ENCODE results near the gene COQ6.
"Not testable (repeated sequence)": the region's sequence is repeated elsewhere in the genome, so short reads cannot be mapped to it uniquely, and the experiment has no call there.

COQ6 gene

GRCh38 chr14:73944432-73945158, 5.5 kb upstream of the COQ6 start:
- Histone ChIP-seq H3K9ac (ENCODE audit: low read length) (no peak overlapping the region), H3K4me3 (ENCODE audit: low read length) (no peak overlapping the region), H3K27me3 (ENCODE audit: control insufficient read depth, insufficient read depth, low read length) (no peaks in the 10 kb centered on the region), H3K4me1 (ENCODE audit: control insufficient read depth, insufficient read depth, low read length) (no peaks in the 10 kb centered on the region), H3K36me3 (ENCODE audit: control insufficient read depth, insufficient read depth, low read length) (peaks cover 4% of the 10 kb centered on the region), H3K27ac (ENCODE audit: low read depth, low read length) (no peak overlapping the region)

GRCh38 chr14:73945159-73945670, 4.9 kb upstream of the COQ6 start:
- Histone ChIP-seq H3K36me3 (ENCODE audit: control insufficient read depth, insufficient read depth, low read length) (peaks cover 4% of the 10 kb centered on the region), H3K4me3 (ENCODE audit: low read length) (no peak overlapping the region), H3K27me3 (ENCODE audit: control insufficient read depth, insufficient read depth, low read length) (no peaks in the 10 kb centered on the region), H3K27ac (ENCODE audit: low read depth, low read length) (no peak overlapping the region), H3K9ac (ENCODE audit: low read length) (no peak overlapping the region), H3K4me1 (ENCODE audit: control insufficient read depth, insufficient read depth, low read length) (no peaks in the 10 kb centered on the region)

- H3K36me3 ChIP-seq (ENCODE audit: control insufficient read depth, insufficient read depth, low read length) = peaks cover 21% of the 10 kb centered on the region
Measured at GRCh38 chr14:73953731-73954130, 3.6 kb downstream of the COQ6 start.

GRCh38 chr14:73955674-73956073, 5.6 kb downstream of the COQ6 start:
- no peak overlapping the region for H3K9ac ChIP-seq (ENCODE audit: low read length)

More at GRCh38 chr14:73953731-73954130, 3.6 kb downstream of the COQ6 start:
- H3K27ac ChIP-seq (ENCODE audit: low read depth, low read length) = no peak overlapping the region
- no peaks in the 10 kb centered on the region for H3K27me3 ChIP-seq (ENCODE audit: control insufficient read depth, insufficient read depth, low read length)
- H3K9ac ChIP-seq (ENCODE audit: low read length) = no peak overlapping the region
- no peak overlapping the region for H3K4me3 ChIP-seq (ENCODE audit: low read length)
- peaks cover 4% of the 10 kb centered on the region for H3K4me1 ChIP-seq (ENCODE audit: control insufficient read depth, insufficient read depth, low read length)

GRCh38 chr14:73958591-73958990, 8.5 kb downstream of the COQ6 start:
- Histone ChIP-seq H3K36me3 (ENCODE audit: control insufficient read depth, insufficient read depth, low read length) (peaks cover 39% of the 10 kb centered on the region), H3K4me3 (ENCODE audit: low read length) (no peak overlapping the region), H3K27me3 (ENCODE audit: control insufficient read depth, insufficient read depth, low read length) (no peaks in the 10 kb centered on the region), H3K9ac (ENCODE audit: low read length) (no peak overlapping the region), H3K27ac (ENCODE audit: low read depth, low read length) (no peak overlapping the region), H3K4me1 (ENCODE audit: control insufficient read depth, insufficient read depth, low read length) (no peaks in the 10 kb centered on the region)

More at GRCh38 chr14:73955674-73956073, 5.6 kb downstream of the COQ6 start:
- no peaks in the 10 kb centered on the region for H3K27me3 ChIP-seq (ENCODE audit: control insufficient read depth, insufficient read depth, low read length)
- peaks cover 31% of the 10 kb centered on the region for H3K36me3 ChIP-seq (ENCODE audit: control insufficient read depth, insufficient read depth, low read length)
- no peak overlapping the region for H3K27ac ChIP-seq (ENCODE audit: low read depth, low read length)
- peaks cover 4% of the 10 kb centered on the region for H3K4me1 ChIP-seq (ENCODE audit: control insufficient read depth, insufficient read depth, low read length)
- H3K4me3 ChIP-seq (ENCODE audit: low read length) = no peak overlapping the region

GRCh38 chr14:73961192-73961591, 11.1 kb downstream of the COQ6 start:
- Histone ChIP-seq H3K4me1 (ENCODE audit: control insufficient read depth, insufficient read depth, low read length) (no peaks in the 10 kb centered on the region), H3K27me3 (ENCODE audit: control insufficient read depth, insufficient read depth, low read length) (no peaks in the 10 kb centered on the region), H3K27ac (ENCODE audit: low read depth, low read length) (no peak overlapping the region), H3K9ac (ENCODE audit: low read length) (no peak overlapping the region), H3K4me3 (ENCODE audit: low read length) (no peak overlapping the region), H3K36me3 (ENCODE audit: control insufficient read depth, insufficient read depth, low read length) (peaks cover 35% of the 10 kb centered on the region)

- no peaks in the 10 kb centered on the region for H3K27me3 ChIP-seq (ENCODE audit: control insufficient read depth, insufficient read depth, low read length)
- H3K4me3 ChIP-seq (ENCODE audit: low read length) = no peak overlapping the region
- peaks cover 33% of the 10 kb centered on the region for H3K36me3 ChIP-seq (ENCODE audit: control insufficient read depth, insufficient read depth, low read length)
- no peak overlapping the region for H3K9ac ChIP-seq (ENCODE audit: low read length)
- no peak overlapping the region for H3K27ac ChIP-seq (ENCODE audit: low read depth, low read length)
- no peaks in the 10 kb centered on the region for H3K4me1 ChIP-seq (ENCODE audit: control insufficient read depth, insufficient read depth, low read length)
Measured at GRCh38 chr14:73965216-73965615, 15.1 kb downstream of the COQ6 start.

- no peak overlapping the region for H3K4me3 ChIP-seq (ENCODE audit: low read length)
- no peak overlapping the region for H3K9ac ChIP-seq (ENCODE audit: low read length)
- H3K4me1 ChIP-seq (ENCODE audit: control insufficient read depth, insufficient read depth, low read length) = no peaks in the 10 kb centered on the region
- H3K27me3 ChIP-seq (ENCODE audit: control insufficient read depth, insufficient read depth, low read length) = no peaks in the 10 kb centered on the region
- H3K36me3 ChIP-seq (ENCODE audit: control insufficient read depth, insufficient read depth, low read length) = peaks cover 23% of the 10 kb centered on the region
- H3K27ac ChIP-seq (ENCODE audit: low read depth, low read length) = no peak overlapping the region
Measured at GRCh38 chr14:73968885-73969284, 18.8 kb downstream of the COQ6 start.

GRCh38 chr14:73973497-73973896, 23.4 kb downstream of the COQ6 start:
- Histone ChIP-seq H3K27me3 (ENCODE audit: control insufficient read depth, insufficient read depth, low read length) (no peaks in the 10 kb centered on the region), H3K36me3 (ENCODE audit: control insufficient read depth, insufficient read depth, low read length) (peaks cover 31% of the 10 kb centered on the region), H3K4me3 (ENCODE audit: low read length) (no peak overlapping the region), H3K27ac (ENCODE audit: low read depth, low read length) (no peak overlapping the region), H3K9ac (ENCODE audit: low read length) (no peak overlapping the region), H3K4me1 (ENCODE audit: control insufficient read depth, insufficient read depth, low read length) (no peaks in the 10 kb centered on the region)

- Histone ChIP-seq H3K27ac (ENCODE audit: low read depth, low read length) (no peak overlapping the region), H3K4me3 (ENCODE audit: low read length) (no peak overlapping the region), H3K9ac (ENCODE audit: low read length) (no peak overlapping the region), H3K36me3 (ENCODE audit: control insufficient read depth, insufficient read depth, low read length) (peaks cover 24% of the 10 kb centered on the region), H3K27me3 (ENCODE audit: control insufficient read depth, insufficient read depth, low read length) (no peaks in the 10 kb centered on the region), H3K4me1 (ENCODE audit: control insufficient read depth, insufficient read depth, low read length) (no peaks in the 10 kb centered on the region)
Measured at GRCh38 chr14:73976125-73976524, 26.0 kb downstream of the COQ6 start.

- H3K27me3 ChIP-seq (ENCODE audit: control insufficient read depth, insufficient read depth, low read length) = no peaks in the 10 kb centered on the region
- H3K27ac ChIP-seq (ENCODE audit: low read depth, low read length) = no peak overlapping the region
- H3K36me3 ChIP-seq (ENCODE audit: control insufficient read depth, insufficient read depth, low read length) = peaks cover 21% of the 10 kb centered on the region
- no peak overlapping the region for H3K4me3 ChIP-seq (ENCODE audit: low read length)
- no peaks in the 10 kb centered on the region for H3K4me1 ChIP-seq (ENCODE audit: control insufficient read depth, insufficient read depth, low read length)
- H3K9ac ChIP-seq (ENCODE audit: low read length) = no peak overlapping the region
Measured at GRCh38 chr14:73977896-73978295, 27.8 kb downstream of the COQ6 start.

GRCh38 chr14:73988065-73988464, 38.0 kb downstream of the COQ6 start:
- Histone ChIP-seq H3K27ac (ENCODE audit: low read depth, low read length) (no peak overlapping the region), H3K9ac (ENCODE audit: low read length) (no peak overlapping the region), H3K27me3 (ENCODE audit: control insufficient read depth, insufficient read depth, low read length) (no peaks in the 10 kb centered on the region), H3K4me1 (ENCODE audit: control insufficient read depth, insufficient read depth, low read length) (no peaks in the 10 kb centered on the region), H3K4me3 (ENCODE audit: low read length) (no peak overlapping the region), H3K36me3 (ENCODE audit: control insufficient read depth, insufficient read depth, low read length) (peaks cover 5% of the 10 kb centered on the region)

- H3K4me1 ChIP-seq (ENCODE audit: control insufficient read depth, insufficient read depth, low read length); H3K4me3 ChIP-seq (ENCODE audit: low read length); H3K27ac ChIP-seq (ENCODE audit: low read depth, low read length); H3K27me3 ChIP-seq (ENCODE audit: control insufficient read depth, insufficient read depth, low read length); H3K9ac ChIP-seq (ENCODE audit: low read length); H3K36me3 ChIP-seq (ENCODE audit: control insufficient read depth, insufficient read depth, low read length): not testable (repeated sequence)
Measured at GRCh38 chr14:73988656-73989055, 38.6 kb downstream of the COQ6 start.

Measured in rectal smooth muscle tissue (tissue), 1 donor.